ENCODE data around the gene DIP2B. TPM values are rescaled to one million over a fixed set of nuclear protein-coding genes. Genes with fewer than 3 reads are reported as not detected.
A peak's percentile ranks its signal among the peaks of the same experiment; 100 is the strongest.

Gene DIP2B
- total RNA-seq, result 29.7 and 30.2 TPM in 2 replicates
- long read RNA-seq, partial matches to known transcripts, result 11 of 36 reads
- long read RNA-seq, other reads (novel, unspliced or antisense), result 23 of 36 reads

GRCh38 chr12:50504798-50505674 lies at the start of gene DIP2B:
Gene DIP2B (plus strand): TSS chr12:50504985. CDS start chr12:50505141, 156 bp downstream.
- no peaks in the 10 kb centered on the region for H3K36me3 Mint-ChIP-seq (ENCODE audit: insufficient read depth)
- peak within 1 kb of the TSS; percentile 97 for H3K4me3 Mint-ChIP-seq (ENCODE audit: low read depth)
- TF ChIP-seq, protein P1, sequence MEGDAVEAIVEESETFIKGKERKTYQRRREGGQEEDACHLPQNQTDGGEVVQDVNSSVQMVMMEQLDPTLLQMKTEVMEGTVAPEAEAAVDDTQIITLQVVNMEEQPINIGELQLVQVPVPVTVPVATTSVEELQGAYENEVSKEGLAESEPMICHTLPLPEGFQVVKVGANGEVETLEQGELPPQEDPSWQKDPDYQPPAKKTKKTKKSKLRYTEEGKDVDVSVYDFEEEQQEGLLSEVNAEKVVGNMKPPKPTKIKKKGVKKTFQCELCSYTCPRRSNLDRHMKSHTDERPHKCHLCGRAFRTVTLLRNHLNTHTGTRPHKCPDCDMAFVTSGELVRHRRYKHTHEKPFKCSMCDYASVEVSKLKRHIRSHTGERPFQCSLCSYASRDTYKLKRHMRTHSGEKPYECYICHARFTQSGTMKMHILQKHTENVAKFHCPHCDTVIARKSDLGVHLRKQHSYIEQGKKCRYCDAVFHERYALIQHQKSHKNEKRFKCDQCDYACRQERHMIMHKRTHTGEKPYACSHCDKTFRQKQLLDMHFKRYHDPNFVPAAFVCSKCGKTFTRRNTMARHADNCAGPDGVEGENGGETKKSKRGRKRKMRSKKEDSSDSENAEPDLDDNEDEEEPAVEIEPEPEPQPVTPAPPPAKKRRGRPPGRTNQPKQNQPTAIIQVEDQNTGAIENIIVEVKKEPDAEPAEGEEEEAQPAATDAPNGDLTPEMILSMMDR (IDR thresholded peaks at IDR 0.05; ENCODE audit: unreplicated experiment), result peak; percentile 90
- DNase-seq (ENCODE audit: low spot score, unreplicated experiment), result peak; percentile 96
- H3K9me3 Mint-ChIP-seq (ENCODE audit: low read depth), result no peaks in the 10 kb centered on the region
- peaks cover 32% of the 10 kb centered on the region for H3K4me1 Mint-ChIP-seq (ENCODE audit: low read depth)
- H3K27ac Mint-ChIP-seq, result peak within 1 kb of the TSS; percentile 97
- no peaks in the 10 kb centered on the region for H3K27me3 Mint-ChIP-seq

- DNase-seq (ENCODE audit: low spot score, unreplicated experiment), result no peak
- Mint-ChIP-seq H3K4me3 (ENCODE audit: low read depth) (no peak overlapping the region), H3K9me3 (ENCODE audit: low read depth) (no peaks in the 10 kb centered on the region), H3K36me3 (ENCODE audit: insufficient read depth) (peaks cover 26% of the 10 kb centered on the region), H3K27me3 (no peaks in the 10 kb centered on the region), H3K27ac (no peak overlapping the region), H3K4me1 (ENCODE audit: low read depth) (no peaks in the 10 kb centered on the region)
- TF ChIP-seq, protein P1 (IDR thresholded peaks at IDR 0.05; ENCODE audit: unreplicated experiment), result no peak
Measured at GRCh38 chr12:50458606-50459005, 46.2 kb upstream of the DIP2B start.

GRCh38 chr12:50467439-50467838 lies 37.3 kb upstream of the DIP2B start:
- Mint-ChIP-seq H3K27me3 (no peaks in the 10 kb centered on the region), H3K9me3 (ENCODE audit: low read depth) (peaks cover 6% of the 10 kb centered on the region), H3K4me3 (ENCODE audit: low read depth) (no peak overlapping the region), H3K27ac (no peak overlapping the region), H3K4me1 (ENCODE audit: low read depth) (no peaks in the 10 kb centered on the region), H3K36me3 (ENCODE audit: insufficient read depth) (peaks cover 38% of the 10 kb centered on the region)
- no peak for DNase-seq (ENCODE audit: low spot score, unreplicated experiment)
- TF ChIP-seq, protein P1 (IDR thresholded peaks at IDR 0.05; ENCODE audit: unreplicated experiment), result no peak

GRCh38 chr12:50477241-50477832 lies 27.4 kb upstream of the DIP2B start:
- TF ChIP-seq, protein P1 (IDR thresholded peaks at IDR 0.05; ENCODE audit: unreplicated experiment), result no peak
- peaks cover 3% of the 10 kb centered on the region for H3K4me1 Mint-ChIP-seq (ENCODE audit: low read depth)
- DNase-seq (ENCODE audit: low spot score, unreplicated experiment), result no peak
- no peaks in the 10 kb centered on the region for H3K9me3 Mint-ChIP-seq (ENCODE audit: low read depth)
- H3K4me3 Mint-ChIP-seq (ENCODE audit: low read depth), result no peak overlapping the region
- peaks cover 24% of the 10 kb centered on the region for H3K36me3 Mint-ChIP-seq (ENCODE audit: insufficient read depth)
- no peaks in the 10 kb centered on the region for H3K27me3 Mint-ChIP-seq
- H3K27ac Mint-ChIP-seq, result no peak overlapping the region

- Mint-ChIP-seq H3K4me3 (ENCODE audit: low read depth) (no peak overlapping the region), H3K36me3 (ENCODE audit: insufficient read depth) (peaks cover 5% of the 10 kb centered on the region), H3K27ac (no peak overlapping the region), H3K9me3 (ENCODE audit: low read depth) (no peaks in the 10 kb centered on the region), H3K4me1 (ENCODE audit: low read depth) (peaks cover under 1% of the 10 kb centered on the region), H3K27me3 (no peaks in the 10 kb centered on the region)
- TF ChIP-seq, protein P1 (IDR thresholded peaks at IDR 0.05; ENCODE audit: unreplicated experiment), result no peak
- DNase-seq (ENCODE audit: low spot score, unreplicated experiment), result no peak
Measured at GRCh38 chr12:50482571-50482970, 22.2 kb upstream of the DIP2B start.

Measured in progenitor cell of endocrine pancreas (in vitro differentiated cells).